SW 1271 (cell line): ENCODE results near the gene KIF1A.

Experiments
- DNase-seq, 2 experiments: peaks; one replicate each; lab custom pipeline; 2025; lab: John Stamatoyannopoulos, UW

The KIF1A gene

DNA sequence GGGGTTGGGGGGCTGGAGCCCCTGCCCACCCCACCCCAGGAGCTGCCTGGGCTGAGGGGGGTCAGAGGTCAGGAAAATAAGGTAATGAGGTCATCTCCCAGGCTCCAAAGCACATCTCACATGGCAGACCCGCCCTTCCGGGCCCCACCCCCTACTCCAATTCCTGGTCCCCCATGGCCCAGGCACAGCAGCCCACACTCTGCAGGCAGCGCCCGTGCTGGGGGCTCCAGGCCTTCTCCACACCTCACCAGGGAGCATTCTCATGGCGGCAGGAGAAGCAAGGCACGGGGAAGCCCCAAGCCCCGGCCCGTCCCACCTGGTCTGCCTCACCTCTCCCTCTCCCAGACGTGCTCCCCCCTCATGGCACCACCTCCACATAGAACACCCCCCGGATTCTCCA, 84.5 kb downstream of the KIF1A start:
- no peak for DNase-seq

DNA sequence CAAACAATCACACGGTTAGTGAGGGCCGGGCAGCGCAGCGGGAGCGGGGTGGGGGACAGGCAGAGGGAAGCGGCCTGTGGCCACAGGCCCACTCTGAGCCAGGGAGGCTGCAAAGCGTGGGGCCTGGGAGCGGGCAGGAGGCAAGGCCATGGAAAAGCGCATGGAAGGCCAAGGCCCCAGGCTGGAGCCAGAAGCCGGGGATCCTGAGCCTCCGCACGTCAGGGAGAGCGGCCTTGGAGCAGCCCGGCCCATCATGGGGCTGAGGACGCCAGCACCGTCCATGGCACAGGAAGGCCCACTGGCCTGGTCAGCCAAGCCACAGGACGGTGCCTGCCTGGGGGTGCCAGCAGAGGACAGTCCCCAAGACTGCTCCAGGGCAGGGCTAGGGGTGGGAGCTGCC, 85.3 kb downstream of the KIF1A start:
- DNase-seq = no peak

DNA sequence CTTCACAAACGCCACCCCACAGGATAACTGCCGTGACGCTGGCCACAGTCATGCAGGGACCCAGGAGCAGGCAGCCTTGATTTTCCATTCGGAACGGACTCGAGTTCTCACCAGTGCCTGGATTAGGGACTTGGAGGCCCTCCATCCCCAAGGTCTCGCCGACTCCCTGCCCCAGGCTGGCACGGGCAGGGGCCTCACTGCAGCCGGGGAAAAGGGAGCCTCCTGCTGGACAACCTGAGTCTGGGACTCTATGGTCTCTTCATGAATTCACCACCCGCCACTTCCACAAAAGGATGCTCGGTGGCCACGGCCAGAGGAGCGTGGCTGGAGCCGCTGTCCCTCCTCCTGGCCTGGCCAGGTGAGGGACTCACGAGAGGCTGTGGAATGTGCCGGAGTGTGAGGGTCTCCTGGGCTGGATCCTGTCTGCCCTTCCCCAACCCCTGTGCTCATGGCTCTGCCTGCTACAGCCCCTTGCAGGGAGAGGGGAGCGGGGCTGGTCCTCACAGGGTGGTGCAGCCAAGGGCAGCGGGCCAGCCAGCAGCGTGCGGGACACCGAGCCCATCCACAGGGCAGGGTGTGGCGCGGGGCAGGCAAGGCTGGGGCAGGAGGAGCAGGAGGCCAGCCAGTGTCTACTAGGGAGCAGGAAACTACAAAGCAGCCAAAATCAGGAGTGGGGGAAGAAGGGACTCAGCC, 86.1 kb downstream of the KIF1A start:
- DNase-seq = no peak

DNA sequence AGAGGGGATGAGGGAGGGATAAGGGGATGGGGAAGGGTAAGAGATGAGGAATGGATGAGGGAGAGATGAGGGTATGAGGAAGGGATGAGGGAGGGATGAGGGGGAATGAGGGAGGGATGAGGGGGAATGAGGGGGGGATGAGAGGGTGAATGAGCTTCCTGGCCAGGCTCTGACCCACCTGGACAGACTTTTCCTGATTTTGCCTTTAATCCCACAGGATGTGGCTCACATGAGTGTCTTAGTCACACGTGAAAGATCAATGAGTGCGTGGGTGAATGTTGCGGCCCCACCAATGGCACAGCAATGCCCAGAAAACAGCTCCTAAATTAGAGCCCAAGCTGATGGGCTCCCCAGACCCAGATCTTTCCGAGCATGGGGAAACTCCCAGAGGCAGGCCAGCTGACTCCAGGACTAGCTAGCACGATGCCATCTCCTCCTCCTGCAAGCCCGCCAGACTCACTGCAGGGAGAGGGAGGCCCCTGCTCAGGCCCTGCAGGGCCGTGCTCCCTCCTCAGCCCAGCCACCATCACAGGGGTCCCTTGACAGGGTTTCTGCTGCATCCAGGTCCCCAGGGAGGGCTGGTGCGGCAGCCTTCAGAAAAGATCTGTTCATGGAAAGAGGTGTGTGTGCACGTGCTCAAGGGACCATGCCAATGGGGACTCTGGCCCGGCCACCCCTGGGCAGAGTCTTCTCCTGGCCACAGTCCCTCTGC, 87.0 kb downstream of the KIF1A start:
- no peak for DNase-seq

DNA sequence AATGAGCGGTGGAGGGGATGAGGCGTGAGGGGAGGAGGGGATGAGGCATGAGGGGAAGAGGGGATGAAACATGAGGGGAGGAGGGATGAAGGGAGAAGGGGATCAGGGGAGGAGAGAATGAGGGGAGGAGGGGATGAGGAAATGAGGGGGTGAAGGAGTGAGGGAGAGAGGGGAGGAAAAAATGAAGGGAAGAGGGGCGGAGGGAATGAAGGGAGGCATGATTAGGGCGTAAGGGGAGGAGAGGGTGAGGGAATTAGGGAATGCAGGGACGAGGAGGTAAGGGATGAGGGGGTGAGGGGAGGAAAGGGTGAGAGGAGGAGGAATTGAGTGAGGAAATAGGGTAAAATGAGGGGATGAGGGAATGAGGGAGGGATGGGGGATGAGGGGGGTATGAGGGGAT, 87.8 kb downstream of the KIF1A start:
- no peak for DNase-seq

DNA sequence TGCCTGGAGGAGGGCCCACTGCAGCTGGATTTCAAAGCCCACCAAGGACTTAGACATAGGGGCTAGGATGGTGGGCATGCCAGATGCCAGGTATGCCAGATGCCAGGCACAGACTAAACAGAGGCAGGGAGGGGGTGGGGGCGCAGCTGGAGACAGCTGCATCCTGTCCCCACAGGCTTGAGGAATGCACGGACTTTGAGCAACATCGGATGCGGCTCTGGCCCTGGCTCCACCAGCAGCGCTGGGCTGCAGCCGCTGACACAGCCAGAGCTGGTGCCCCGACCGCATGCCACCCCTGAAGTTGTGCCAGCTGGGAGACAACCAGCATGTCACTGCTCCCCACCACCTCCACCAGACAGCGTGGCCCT, 88.9 kb downstream of the KIF1A start:
- DNase-seq = no peak

DNA sequence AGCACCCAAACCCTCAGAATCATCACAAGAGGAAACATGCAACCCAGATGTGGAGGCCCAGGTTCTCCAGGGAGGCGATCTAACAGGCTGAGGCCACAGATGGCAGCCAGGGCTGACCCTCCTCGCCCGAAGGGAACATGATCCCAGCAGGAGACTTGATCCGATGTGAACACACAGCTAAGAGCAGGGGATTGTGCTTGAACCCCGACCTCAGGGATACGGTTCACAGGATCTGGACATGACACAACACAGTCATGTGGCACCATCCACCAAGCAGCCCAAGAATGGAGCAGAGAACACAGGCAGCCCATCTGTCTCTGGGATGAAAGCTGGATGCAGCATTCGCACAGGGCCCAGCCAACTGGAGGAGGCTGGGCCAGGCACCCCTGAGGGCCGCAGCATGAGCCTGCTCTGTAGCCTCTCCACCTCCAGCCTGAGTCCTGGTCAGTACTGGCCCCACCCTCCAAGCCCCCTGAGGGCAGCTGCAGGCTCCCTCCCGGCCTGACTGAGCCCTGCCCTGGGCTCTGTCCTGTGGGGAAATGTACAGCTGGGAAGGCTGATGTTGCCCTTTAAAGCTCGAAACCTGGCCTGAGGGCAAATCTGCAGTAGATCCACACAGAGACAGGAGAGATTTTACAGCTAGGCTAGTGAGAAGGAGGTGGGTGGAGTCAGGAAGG, 89.4 kb downstream of the KIF1A start:
- no peak for DNase-seq

DNA sequence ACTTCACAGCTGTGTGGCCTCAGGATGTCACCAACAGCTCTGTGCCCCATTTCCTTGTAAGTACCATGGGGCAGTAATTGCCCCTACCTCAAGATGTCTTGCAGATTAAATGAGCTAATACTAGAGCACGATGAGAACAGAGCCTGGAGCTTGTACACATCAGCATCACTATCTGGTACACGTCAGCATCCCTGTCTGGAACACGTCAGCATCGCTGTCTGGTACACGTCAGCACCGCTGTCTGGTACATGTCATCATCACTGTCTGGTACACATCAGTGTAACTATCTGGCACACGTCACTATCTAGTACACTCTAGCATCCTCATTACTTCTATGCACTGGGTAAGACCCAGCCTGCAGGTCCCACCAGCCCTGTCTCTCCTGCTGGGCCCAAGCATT, 91.2 kb downstream of the KIF1A start:
- DNase-seq = no peak

DNA sequence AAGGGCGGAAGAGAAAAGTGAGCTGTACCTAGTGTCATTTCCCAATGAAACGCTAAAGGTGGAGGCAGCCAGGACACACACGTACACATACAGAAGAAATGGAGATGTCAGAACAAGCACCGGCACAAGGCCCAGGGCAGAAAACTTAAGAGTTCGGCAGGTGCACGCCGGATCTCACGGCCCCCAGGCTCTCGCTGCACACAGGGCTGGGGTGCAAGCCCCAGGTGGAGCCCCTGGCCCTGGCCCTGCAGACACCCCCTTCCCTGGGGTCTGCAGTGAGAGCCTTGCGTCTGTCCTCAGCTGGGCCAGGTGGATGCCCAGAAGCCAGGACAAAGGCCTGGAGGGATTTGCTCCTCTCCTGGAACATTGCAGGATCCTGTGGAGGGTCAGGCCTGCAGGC, 91.7 kb downstream of the KIF1A start:
- DNase-seq = no peak

DNA sequence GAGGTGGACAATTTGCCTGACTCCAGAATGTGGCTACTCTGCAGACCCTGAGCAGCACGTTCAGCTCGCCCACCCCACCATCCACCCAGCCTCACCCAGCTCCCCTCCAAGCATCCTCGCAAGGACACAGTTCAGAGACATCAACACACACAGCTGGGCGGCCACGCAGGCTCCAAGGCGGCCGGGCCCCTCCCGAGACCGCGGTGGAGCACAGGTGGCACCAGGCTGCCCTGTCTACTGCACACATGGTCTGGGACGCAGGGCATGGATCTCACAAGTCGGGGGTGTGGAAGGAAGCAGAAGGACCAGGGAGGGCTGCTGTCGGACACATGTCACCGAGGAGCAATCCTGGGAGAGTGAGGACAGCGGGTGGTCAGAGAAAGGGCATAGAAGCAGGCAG, 92.1 kb downstream of the KIF1A start:
- DNase-seq = no peak

DNA sequence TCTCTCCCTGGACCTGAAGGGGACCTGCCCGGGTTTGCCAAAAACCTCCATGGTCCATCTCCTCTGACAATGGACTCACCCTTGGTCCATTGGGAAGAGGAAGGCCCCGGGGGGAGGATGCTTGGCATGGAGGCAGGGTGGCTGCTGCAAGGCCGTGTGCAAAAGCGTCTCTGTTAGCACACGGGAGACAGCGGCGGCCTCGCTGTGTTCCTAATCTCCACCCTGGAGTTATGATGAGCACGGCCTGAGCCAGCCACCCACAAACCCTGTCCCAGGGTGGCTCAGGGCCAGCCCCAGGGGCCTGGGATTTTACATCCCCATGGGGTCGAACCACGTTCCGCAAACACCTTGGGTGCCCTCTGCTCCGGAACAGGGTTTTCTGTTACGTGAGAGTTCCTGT, 92.6 kb downstream of the KIF1A start:
- no peak for DNase-seq

DNA sequence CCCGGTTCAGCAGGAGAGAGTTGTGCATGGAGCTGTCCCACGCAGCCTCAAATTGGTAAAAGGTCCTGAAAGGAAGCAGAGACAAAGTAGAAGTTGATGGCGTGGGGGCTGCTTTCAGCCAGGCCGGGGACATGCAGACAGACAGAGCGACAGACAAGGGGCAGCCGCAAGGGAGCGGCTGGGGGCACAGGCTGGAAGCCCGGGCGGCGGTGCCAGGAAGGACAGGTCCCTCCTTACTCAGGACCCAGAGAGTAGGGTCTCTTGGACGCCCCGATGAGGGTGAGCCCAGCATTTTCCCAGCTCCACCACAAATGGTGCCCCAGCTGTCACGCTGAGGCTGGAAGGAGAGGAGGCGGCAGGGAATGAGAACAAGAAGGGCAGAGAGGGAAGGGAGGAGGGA, 93.1 kb downstream of the KIF1A start:
- no peak for DNase-seq

DNA sequence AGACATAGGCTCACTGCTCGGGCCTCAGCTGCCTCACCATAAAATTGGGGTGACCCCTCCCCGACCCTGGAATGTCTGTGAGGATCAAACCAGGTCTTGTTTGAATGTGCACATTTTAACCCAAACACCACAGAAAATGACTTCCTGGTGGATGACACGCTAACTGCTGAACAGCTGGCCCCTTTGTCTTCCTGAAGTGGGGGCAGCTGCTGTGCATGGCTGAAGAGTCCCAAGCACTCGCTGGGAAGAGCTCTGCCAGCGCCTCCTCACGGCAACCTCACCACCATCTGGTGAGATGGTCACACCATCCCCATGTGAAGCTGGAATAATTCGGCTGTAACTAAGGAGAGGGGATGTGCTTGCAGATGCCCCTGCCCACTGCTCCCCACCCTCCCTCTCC, 94.3 kb downstream of the KIF1A start:
- no peak for DNase-seq

DNA sequence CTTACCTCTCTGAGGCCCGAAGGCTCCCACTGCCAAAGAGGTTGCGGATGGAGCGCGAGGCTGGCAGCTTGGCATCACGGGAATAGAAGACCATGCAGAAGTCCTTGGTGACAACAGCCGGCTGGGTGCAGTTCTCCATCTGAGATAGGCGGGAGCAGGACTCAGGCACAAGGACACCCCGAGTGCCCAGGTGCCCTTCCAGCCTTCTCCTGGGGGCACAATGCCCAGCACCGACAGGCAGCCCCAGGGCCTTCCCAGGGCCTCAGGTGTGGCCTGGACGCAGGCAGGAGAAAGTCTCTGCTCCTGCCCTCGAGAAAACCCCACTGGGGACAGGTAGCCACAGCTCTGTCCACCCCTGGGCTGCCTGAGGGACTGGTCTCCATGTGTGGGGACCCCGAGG, 94.8 kb downstream of the KIF1A start:
- no peak for DNase-seq

DNA sequence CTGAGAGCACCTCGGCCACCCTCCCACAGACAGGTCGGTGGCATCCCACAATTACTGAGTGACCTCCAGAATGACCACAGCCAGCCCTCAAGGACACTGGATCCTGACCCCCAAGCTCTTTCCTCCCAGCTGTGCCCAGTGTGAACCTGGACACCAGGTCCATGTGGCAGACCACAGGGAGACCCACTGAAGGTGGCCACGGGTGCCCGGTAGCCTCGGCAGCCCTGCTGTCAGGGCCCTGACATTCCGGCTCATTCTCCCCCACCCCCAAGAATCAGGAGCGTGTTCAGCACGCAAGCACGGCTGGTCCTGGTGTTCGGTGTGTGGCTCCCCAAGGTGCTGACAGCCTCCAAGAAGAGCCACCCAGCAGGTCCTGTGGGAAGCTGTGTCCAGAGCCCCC, 95.6 kb downstream of the KIF1A start:
- DNase-seq = no peak

DNA sequence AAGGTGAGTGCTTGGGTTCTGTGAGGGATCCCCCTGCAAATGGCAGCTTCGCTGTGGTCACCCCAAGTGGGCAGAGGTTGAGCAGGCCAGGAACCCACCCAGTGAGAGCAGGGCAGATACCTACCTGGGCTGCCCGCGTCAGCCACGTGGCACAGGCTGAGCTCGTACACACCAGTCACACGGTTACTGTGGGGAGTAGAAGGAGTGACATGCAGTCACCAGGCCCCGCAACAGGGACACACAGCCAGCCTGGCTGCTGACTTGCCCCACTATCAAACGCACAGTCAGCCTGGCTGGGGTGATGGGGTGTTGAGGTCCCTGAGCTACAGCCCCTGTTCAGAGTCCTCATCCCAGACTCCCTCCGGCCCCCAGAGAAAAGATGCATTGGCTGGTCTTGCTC, 96.2 kb downstream of the KIF1A start:
- DNase-seq = no peak

DNA sequence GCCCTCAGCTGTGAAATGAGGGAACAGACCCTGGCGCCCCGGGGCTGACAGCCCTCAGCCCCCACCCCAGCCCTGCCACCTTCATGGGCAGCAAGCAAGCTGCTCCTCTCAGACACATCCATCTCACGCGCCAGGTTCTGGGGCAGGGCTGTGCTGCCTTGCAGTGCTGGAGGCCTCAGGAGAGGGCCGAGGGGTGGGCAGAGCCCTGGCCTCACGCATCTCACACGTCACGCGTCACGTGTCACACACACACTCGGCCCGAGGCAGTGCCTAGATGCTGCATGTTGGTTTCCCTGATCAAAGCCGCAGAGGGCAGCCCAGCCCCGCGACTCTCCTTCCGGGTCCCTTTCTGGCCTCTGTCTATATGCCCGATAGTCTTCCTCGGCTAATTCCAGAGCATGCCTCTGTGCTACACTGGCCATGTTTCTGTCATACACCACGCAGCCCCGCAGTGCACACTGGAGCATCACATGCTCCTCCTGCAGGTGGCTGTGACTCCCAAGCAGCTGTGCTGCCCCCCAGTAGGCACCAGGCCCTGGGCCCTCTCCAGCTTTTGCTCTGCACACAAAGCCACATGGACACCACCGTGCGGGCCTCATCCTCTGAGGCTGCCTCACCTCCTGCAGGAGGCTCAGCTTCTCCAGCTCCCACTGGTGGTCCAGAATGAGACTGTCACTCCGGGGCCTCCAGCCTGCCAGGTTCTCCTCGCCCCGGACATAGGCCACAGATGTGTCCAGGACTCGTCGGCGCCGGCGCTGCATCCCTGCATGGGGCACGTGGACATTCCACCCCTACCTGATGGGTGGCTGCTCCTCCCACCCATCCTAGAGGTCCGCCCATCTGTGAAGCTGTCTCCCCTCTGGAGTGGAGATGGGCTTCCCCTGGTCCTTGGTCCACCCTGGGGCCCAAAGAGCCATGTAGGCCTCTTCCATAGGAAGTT, 97.0 kb downstream of the KIF1A start:
- DNase-seq = no peak

DNA sequence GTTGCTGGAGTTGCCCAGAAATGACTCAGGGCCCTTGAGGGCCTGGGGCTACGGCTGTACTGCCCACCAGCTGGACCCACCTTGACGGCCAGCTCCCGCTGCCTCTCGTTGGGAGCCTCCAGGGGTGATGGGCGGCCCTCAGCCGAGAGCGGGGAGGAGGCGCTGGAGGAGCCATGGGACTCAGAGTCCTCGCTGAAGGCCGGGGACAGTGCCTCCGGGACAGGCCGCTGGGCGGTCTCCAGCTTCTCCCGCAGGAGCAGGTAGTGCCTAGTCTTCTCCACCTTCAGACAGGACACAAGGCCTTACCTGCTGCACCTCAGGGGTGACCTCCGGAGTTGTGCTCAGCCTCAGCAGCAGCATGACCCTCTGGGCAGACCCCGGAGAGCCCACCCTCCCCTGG, 97.6 kb downstream of the KIF1A start:
- no peak for DNase-seq

DNA sequence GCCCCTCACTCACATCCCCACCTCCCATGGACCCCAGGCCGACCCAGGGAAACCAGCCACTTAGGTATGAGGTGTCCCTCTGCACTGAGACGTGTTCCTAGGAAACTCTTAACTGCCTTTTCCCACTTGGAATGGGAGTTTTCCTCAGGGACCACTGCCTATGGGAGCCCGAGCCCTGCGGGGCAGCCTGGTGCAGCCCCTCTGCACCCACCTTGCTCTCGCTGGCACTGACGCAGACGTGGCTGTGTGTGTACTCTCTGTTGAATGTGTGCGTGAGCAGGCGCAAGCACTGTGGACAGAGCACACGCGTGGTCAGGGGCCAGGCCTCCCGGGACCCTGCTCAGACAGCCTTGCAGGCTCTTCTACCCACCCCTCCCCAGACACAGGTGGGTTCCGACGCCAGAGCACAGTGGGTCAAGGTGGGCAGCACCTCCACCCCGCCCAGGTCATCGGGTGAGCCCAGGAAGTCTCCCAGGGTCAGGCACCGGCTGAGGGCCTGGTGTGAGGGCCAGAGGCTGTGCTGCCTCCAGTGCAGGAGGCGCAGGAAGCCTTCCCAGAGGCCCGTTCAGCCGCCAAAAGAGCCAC, 98.3 kb downstream of the KIF1A start:
- DNase-seq = no peak

DNA sequence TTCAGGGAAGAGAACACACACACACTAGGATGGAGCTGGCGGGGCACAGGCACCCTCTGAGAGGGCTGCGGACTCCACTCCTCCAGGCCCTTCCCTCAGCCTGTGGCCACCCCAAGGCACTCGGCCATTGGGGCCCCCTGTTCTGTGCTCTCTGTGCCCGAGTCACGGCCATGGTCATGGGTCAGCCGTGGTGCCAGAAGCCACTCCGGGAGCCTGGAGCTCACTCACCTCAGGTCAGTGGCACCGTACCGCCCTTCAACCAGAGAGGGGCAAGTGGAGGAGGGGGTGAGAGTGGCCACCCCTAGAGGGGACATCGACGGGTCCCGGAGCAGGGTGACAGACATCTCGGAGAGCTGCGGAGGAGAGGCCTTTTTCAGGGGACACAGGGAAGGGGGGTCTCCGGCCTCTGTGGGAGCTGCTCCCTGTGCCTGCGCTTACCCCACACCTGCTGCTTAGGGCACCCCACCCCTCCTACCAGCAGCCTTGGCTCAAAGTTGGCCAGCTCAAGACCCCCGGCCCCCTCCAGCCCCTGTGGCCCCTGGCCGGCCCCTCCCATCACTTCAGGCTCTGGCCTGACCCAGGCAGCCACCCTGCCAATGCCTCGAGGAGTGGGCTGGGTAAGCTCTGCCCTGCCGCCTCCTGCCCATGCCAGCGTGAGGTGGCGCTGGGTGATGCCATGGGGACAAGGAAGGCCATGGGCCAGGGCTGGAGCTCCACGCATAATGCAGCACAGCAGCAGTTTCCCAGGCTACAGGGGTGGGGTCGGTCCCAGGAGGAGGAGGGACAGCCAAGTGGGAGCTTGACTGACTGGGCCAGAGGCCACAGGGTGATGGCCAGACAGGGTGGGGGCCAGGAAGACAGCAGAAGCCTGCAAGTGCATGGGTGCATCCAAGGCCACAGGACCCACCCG, 99.1 kb downstream of the KIF1A start:
- DNase-seq = no peak
